Endothelial cell of umbilical vein (primary cell): ENCODE measurements around the gene RPL38. TPM values are rescaled to one million over a fixed set of nuclear protein-coding genes. Genes with fewer than 3 reads are reported as not detected.

Experiments used
- BruUV-seq: library from RNA; stranded (reverse); fragments of 400-500 nt; replicated peaks from 2 replicates; lab custom pipeline; 2021; lab: Mats Ljungman, UMichigan
- CTCF ChIA-PET: fragments of 300-600, 350-600 bp; sonication (Branson Sonifier 250); formaldehyde crosslinking; loops from one replicate; lab custom pipeline; 2021; ENCODE audit warnings: antibody characterized with exemption, inconsistent platforms; lab: Charles Lee
- POLR2A ChIA-PET: fragments of 300-600, 350-600 bp; sonication (Branson Sonifier 250); formaldehyde crosslinking; loops from one replicate; lab custom pipeline; 2021; ENCODE audit warnings: antibody characterized with exemption, inconsistent platforms; lab: Charles Lee
- DNase-seq: peaks from one replicate; pipeline ENCODE4 v3.0.0-alpha.2; 2011; ENCODE audit warnings: low read depth, low spot score
- FAIRE-seq: peaks from 2 replicates; lab custom pipeline; 2011; peaks lifted over from hg19 to GRCh38; lab: Jason Lieb, UNC
- H2AFZ ChIP-seq: 2 replicates; pipeline ENCODE4 v1.6.0; 2012; ENCODE audit warnings: low read depth, low read length, control low read depth, inconsistent platforms
- H3K27ac ChIP-seq: 2 replicates; pipeline ENCODE4 v1.5.1; 2011; ENCODE audit warnings: low read depth, mild to moderate bottlenecking, control low read depth, low read length, moderate library complexity; ENCODE audit not compliant: insufficient read depth
- H3K27me3 ChIP-seq, 2 experiments: 2 replicates each; pipeline versions ENCODE4 v1.6.0 to v1.6.1; 2011; ENCODE audit warnings: low read length in 2 of 2, mixed read lengths in 1 of 2; ENCODE audit not compliant: control insufficient read depth in 2 of 2, insufficient read depth in 2 of 2
- H3K36me3 ChIP-seq, 2 experiments: 2 replicates in 1 of 2; 3 replicates in 1 of 2; pipeline ENCODE4 v1.5.1; 2011; ENCODE audit warnings: low read length in 2 of 2, mild to moderate bottlenecking in 1 of 2, moderate library complexity in 1 of 2; ENCODE audit not compliant: control insufficient read depth in 2 of 2, insufficient read depth in 2 of 2; ENCODE audit errors: extremely low read depth in 1 of 2
- H3K4me1 ChIP-seq: 3 replicates; pipeline ENCODE4 v1.5.1; 2011; ENCODE audit warnings: mild to moderate bottlenecking, low read length; ENCODE audit not compliant: control insufficient read depth, insufficient read depth; ENCODE audit errors: extremely low read depth
- H3K4me2 ChIP-seq: 2 replicates; pipeline ENCODE4 v1.6.1; 2011; ENCODE audit warnings: low read length, control low read depth, mixed read lengths; ENCODE audit not compliant: insufficient read depth
- H3K4me3 ChIP-seq, 3 experiments: fragments of 200-600 bp in 1 of 3; sonication (generic), shearing (Covaris generic) in 1 of 3; replicated peaks in 1 of 3; 2 replicates each; pipeline ENCODE4 v1.5.1; 2011 to 2016; ENCODE audit warnings: control low read depth in 3 of 3, low read length in 3 of 3, mild to moderate bottlenecking in 2 of 3, inconsistent platforms in 1 of 3, low read depth in 1 of 3, moderate library complexity in 1 of 3; ENCODE audit not compliant: insufficient read depth in 1 of 3
- H3K79me2 ChIP-seq: 2 replicates; pipeline ENCODE4 v1.6.0; 2012; ENCODE audit warnings: low read length, inconsistent platforms; ENCODE audit not compliant: control insufficient read depth, insufficient read depth
- H3K9ac ChIP-seq: replicated peaks from 2 replicates; pipeline ENCODE3; 2011; ENCODE audit warnings: low read length, control low read depth; ENCODE audit not compliant: insufficient read depth; ENCODE audit errors: extremely low read depth
- H3K9me1 ChIP-seq: replicated peaks from 3 replicates; pipeline ENCODE4 v1.6.0; 2011; ENCODE audit warnings: mild to moderate bottlenecking, low read length; ENCODE audit not compliant: control insufficient read depth, insufficient read depth; ENCODE audit errors: extremely low read depth
- H3K9me3 ChIP-seq: replicated peaks from 2 replicates; pipeline ENCODE4 v1.5.1; 2012; ENCODE audit warnings: low read length, inconsistent platforms; ENCODE audit not compliant: control insufficient read depth, insufficient read depth
- H4K20me1 ChIP-seq: replicated peaks from 2 replicates; pipeline ENCODE3; 2011; ENCODE audit warnings: mild to moderate bottlenecking, low read length; ENCODE audit not compliant: control insufficient read depth, insufficient read depth; ENCODE audit errors: extremely low read depth
- CTCF ChIP-seq, 2 donors: IDR thresholded peaks; 1 replicate in 1 of 2; 2 replicates in 1 of 2; pipeline ENCODE4 v1.5.1; 2011; ENCODE audit warnings: low read length in 2 of 2, mild to moderate bottlenecking in 2 of 2, moderate library complexity in 2 of 2, control low read depth in 1 of 2, inconsistent platforms in 1 of 2, low read depth in 1 of 2; ENCODE audit not compliant: insufficient read depth in 1 of 2; ENCODE audit errors: extremely low read depth in 1 of 2
- EZH2 ChIP-seq: IDR thresholded peaks from 2 replicates; pipeline ENCODE4 v1.6.1; 2012; ENCODE audit warnings: borderline replicate concordance, low read depth, mild to moderate bottlenecking, moderate library complexity, low read length, inconsistent platforms; ENCODE audit not compliant: severe bottlenecking
- FOS ChIP-seq: IDR thresholded peaks from 2 replicates; pipeline ENCODE4 v1.6.1; 2011; ENCODE audit warnings: mild to moderate bottlenecking, low read length, moderate library complexity, borderline replicate concordance; ENCODE audit not compliant: insufficient read depth
- JUN ChIP-seq: IDR thresholded peaks from 2 replicates; pipeline ENCODE4 v1.6.1; 2011; ENCODE audit warnings: borderline replicate concordance, low read depth; ENCODE audit not compliant: insufficient read length, insufficient read depth
- MYC ChIP-seq: IDR thresholded peaks from one replicate; pipeline ENCODE4 v1.6.1; 2011; ENCODE audit warnings: mild to moderate bottlenecking, low read depth, low read length
- POLR2AphosphoS5 ChIP-seq: IDR thresholded peaks from 2 replicates; pipeline ENCODE4 v1.6.1; 2012; ENCODE audit warnings: low read depth, mild to moderate bottlenecking, control low read depth, low read length, moderate library complexity; ENCODE audit not compliant: insufficient read depth
- dilution Hi-C: fragments of 300-500 bp; cut with MboI; formaldehyde crosslinking; loops from one replicate; pipeline ENCODE4 v1.15.0; 2019; ENCODE audit warnings: low sequenced_read_pairs; ENCODE audit not compliant: extremely low pct_ligation_motif_present
- intact Hi-C: fragments of 100-400 bp; cut with micrococcal nuclease; formaldehyde crosslinking; loops from one replicate; pipeline ENCODE4 v1.10.0; 2022
- polyA plus RNA-seq, 4 experiments: library from polyadenylated mRNA; depleted of rRNA in 3 of 4; stranded (reverse) in 3 of 4; unstranded in 1 of 4; fragments of >200 nt; gene quantifications; 2 replicates each; pipeline versions ENCODE4 v1.2.1 to v1.2.3, GENCODE V29; 2011 to 2012; ENCODE audit warnings: missing spikeins in 1 of 4
- total RNA-seq: library from RNA; stranded (reverse); gene quantifications from 2 replicates; pipeline ENCODE4 v1.2.3, GENCODE V29; 2021

RPL38 gene
- total and polyA plus RNA-seq, 2 donors (not counting 3 experiments of a cell fraction or from before 2014, with no cell fraction given), result 256 to 1,006 TPM

GRCh38 chr17:74163836-74164235, 39.6 kb upstream of the RPL38 start:
- DNase-seq, result no peak
- BruUV-seq, result no TSS peak

More at GRCh38 chr17:74163836-74164235, 39.6 kb upstream of the RPL38 start:
- no peaks in the 10 kb centered on the region for H3K4me1 ChIP-seq
- CTCF ChIA-PET, result no interaction called here
- no peak for FAIRE-seq
- POLR2A ChIA-PET, result no interaction called here
- no peak overlapping the region for H3K4me2 ChIP-seq
- H3K27me3 ChIP-seq, result no peaks in the 10 kb centered on the region
- intact Hi-C loops, result no loop called here
- no peak overlapping the region for H2AFZ ChIP-seq
- H3K9me1 ChIP-seq, result no peaks in the 10 kb centered on the region
- no peaks in the 10 kb centered on the region for H3K9me3 ChIP-seq
- H4K20me1 ChIP-seq, result no peaks in the 10 kb centered on the region
- H3K4me3 ChIP-seq, result no peak overlapping the region
- H3K36me3 ChIP-seq, result no peaks in the 10 kb centered on the region
- H3K79me2 ChIP-seq, result no peaks in the 10 kb centered on the region
- dilution Hi-C loops, result no loop called here
- no peak for TF ChIP-seq CTCF (IDR thresholded peaks at IDR 0.05; ENCODE audit: extremely low read depth in 1 of 2, insufficient read depth in 1 of 2, low read depth in 1 of 2, low read length in 2 of 2)
- no peak for TF ChIP-seq MYC
- no peak for TF ChIP-seq EZH2
- TF ChIP-seq FOS, result no peak
- TF ChIP-seq POLR2AphosphoS5, result no peak
- no peak for TF ChIP-seq JUN
- H3K9ac ChIP-seq, result no peak overlapping the region
- no peak overlapping the region for H3K27ac ChIP-seq
